Measurements from ENCODE around the gene TBC1D9B.

Gene TBC1D9B

DNA sequence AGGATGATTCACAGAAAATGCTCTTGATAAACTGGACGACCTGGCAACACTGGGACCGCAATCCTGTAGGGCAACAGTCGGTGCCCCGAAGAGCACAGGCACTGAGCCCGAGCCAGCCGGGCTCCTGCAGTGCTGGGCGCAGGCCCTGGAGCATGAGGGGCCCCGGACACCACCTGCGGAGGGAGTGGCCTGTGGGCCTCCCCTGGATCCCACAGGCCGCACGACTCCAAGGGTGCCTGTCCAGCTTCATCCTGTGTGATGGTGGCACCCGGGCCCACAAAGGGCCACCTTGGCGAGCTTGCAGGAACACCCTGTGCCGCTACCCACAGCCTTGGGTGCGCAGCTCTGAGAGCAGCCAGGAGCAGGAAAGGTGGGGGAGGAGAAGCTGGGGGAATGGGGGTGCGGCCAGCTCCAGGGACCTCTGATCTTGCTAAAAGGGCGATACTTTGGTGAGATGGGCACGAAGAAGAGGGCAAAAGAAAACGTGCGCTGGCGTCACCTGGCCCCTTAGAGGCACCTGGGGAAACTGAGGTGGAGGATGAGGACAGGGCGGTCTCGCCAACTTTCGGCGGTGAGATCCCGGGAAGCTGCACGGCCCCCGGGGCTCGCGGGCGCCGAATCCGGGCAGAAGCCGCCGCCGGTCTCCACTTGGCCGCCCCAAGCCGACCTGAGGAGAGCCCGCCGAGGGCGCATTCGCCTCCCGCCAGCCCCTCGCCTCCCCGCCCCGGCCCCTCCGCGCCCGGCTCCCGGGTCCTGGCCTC lies 722 bp downstream of the TBC1D9B start:
- no peak for DNase-seq

DNA sequence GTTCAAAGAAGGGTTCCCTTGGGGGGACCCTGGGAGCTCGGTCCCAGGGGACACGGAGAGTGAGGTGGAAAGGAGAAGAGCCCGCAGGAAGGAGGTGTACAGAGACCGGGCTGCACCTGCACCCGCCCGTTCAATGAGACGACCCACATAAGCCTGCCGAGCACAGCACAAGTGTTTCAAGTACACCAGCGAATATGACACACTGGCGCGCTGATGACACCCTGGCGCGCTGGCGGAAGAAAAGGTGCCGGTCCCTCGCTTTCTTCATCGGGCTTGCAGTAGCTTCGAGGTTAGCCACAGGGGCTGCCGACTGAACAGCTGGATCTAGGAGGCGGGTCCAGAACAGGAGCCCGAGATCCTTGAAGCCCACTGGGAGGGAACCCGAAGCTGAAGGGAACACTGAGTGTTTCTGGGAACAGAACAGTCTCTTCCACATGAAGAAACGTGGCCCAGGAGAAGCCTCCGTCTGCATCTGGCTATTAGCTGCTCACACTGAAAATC lies 1.4 kb downstream of the TBC1D9B start:
- no peak for DNase-seq

DNA sequence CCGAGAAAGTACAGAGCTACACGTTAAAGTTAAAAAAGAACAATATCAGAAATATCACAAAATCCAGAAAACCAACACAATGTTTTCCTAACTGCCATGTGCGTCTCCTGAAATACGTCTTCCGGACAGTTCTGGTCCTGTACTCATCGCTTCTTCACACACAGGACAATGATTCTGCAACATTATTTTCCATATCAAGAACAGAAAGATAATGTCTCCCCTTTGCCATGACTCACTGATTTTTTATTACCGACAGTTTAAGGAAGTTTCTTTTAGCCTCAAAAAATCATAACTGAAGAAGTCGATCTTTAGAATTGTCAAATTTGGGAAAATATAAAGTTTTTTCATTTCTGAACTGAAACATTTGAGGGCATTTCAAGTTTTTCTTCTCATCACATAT lies 2.5 kb downstream of the TBC1D9B start:
- DNase-seq: no peak

DNA sequence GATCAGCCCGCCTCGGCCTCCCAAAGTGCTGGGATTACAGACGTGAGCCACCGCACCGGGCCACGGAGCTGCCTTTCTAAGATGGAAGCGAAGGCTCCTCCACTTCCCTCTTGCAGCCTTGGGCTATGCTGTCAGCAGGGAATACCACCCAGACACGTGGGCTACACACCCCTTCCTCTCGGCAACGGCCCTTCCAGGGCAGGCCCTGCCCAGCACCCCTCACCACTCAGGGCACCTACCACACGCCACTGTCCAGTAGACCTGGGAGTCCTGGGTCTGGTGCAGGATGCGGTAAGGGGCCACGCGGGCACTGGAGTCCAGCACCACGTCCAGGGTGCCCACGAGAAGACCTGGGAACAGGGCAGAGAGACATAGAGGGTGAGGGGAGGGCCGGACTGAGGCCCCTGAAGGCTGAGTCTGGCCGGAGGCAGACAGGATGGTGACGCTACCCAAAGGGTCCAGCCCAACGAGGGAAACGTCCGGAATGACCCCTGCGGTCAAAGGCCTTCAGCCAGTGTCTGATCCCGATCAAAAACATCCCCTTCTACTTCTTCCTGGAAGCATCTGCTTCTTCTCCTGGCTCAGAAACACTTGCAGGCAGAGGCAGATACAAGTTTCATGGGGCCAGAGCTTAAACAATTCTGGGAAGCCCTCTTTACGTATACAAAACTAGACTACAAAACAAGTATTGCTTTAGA lies 3.1 kb downstream of the TBC1D9B start:
- DNase-seq: no peak

GRCh38 chr5:179902763-179903158 lies 4.9 kb downstream of the TBC1D9B start:
- DNase-seq: no peak

DNA sequence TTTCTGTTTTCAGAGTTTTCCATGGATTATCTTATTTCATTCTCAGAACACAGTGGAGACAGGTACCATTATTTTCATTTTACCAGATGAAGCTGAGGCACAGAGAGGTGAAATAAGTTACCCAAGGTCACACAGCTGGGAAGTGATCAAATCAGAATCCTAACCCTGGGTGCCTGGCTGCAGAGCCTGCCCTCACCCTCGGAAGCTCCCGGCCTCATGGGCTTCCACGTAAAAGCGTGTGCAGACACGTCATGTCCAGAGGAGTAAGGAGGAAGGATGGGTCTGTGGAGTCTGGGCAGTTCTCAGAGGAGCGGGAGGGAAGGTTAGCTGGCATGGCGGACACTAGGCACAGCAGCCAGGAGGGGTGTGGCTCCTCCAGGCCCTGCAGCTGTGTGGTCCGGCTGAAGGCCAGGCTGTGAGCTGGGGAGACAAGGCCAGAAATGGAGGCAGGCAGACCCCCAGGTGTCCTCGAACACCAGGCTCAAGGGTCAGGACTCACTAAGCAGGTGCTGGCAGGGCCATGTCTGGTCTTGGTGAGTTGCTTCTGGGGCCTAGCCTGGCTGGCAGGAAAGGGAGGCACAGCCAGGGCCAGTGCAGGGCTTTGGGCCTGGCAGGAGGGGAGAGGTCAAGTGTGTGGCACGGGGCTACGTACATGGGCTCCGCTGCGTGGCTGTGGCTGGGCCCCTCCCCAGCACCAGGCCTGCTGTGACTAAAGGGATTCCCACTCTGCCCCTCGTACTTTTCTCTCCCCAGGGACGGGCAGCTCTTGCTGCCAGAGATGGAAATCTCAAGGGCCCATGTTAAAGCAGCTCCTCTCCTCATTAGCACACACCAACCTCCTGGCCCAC lies 5.6 kb downstream of the TBC1D9B start:
- no peak for DNase-seq

GRCh38 chr5:179901462-179901861 lies 6.2 kb downstream of the TBC1D9B start:
- no peak for DNase-seq

GRCh38 chr5:179900711-179901110 lies 7.0 kb downstream of the TBC1D9B start:
- DNase-seq: no peak

DNA sequence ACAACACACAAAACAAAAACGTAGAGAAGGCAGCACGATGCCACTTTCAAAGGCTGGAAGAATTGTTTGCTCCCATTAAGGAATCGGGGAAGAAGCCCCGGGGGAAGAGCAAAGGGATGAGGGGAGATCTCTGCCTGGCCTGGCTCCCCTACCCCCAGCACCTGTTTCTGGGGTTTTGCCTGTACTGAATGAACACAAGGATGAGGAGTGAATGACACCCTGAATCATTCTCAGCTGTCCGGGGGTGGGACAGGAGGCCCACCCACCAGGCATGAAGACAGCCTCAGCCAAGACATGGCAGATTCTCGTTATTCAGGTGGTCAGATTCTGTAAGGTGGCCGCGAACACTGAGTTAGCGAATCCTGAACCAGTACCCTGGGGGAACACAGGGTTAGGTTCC lies 7.5 kb downstream of the TBC1D9B start:
- DNase-seq: no peak

GRCh38 chr5:179895861-179896260 lies 11.8 kb downstream of the TBC1D9B start:
- DNase-seq: no peak

DNA sequence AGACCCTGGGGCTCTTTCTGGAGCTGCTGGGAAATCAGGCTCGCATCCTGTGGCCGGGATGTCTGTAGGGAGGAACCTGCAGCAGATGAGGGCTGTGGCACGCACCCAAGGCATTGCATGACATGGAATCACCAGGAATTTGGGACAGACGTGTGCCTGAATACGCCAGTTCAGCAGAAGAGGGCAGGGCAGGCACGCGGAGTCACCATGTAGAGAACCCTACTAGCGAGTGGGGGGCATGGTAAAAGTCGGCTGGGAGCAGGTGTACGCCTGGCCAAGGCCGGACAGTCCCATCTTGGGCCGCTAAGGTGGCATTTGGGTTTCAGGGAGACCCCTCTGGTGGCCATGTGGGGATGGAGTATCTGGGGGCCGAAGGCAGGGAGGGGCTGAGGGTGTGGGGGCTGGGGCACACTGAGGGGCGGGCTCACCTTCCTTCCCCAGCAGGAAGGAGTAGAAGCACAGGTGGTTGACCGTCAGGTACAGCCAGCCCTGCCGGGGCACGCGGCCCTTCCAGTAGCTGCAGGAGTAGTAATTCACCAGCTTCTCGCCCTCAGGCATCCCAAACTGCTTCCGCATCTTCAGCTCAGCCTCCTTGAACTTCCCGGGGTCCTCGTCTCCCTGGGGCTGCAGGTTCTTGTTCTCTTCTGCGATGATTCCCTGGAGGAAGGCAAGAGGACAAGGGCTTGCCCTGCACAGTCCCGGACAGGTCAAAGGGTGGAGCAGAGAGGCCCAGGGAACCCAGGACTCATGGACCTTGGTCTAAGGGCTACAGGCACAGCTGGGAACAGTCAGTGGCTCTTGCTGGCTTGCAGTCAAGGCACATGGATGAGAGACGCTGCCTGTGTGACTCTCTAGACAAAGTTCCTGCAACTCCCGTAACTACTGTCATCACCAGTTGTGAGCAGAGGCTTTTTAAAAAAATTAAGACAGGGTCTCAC lies 13.5 kb downstream of the TBC1D9B start:
- no peak for DNase-seq

GRCh38 chr5:179893076-179893957 lies 14.4 kb downstream of the TBC1D9B start:
- DNase-seq: no peak

- no peak for DNase-seq
These were observed 15.4 kb downstream of the TBC1D9B start for GRCh38 chr5:179892255-179892654.

DNA sequence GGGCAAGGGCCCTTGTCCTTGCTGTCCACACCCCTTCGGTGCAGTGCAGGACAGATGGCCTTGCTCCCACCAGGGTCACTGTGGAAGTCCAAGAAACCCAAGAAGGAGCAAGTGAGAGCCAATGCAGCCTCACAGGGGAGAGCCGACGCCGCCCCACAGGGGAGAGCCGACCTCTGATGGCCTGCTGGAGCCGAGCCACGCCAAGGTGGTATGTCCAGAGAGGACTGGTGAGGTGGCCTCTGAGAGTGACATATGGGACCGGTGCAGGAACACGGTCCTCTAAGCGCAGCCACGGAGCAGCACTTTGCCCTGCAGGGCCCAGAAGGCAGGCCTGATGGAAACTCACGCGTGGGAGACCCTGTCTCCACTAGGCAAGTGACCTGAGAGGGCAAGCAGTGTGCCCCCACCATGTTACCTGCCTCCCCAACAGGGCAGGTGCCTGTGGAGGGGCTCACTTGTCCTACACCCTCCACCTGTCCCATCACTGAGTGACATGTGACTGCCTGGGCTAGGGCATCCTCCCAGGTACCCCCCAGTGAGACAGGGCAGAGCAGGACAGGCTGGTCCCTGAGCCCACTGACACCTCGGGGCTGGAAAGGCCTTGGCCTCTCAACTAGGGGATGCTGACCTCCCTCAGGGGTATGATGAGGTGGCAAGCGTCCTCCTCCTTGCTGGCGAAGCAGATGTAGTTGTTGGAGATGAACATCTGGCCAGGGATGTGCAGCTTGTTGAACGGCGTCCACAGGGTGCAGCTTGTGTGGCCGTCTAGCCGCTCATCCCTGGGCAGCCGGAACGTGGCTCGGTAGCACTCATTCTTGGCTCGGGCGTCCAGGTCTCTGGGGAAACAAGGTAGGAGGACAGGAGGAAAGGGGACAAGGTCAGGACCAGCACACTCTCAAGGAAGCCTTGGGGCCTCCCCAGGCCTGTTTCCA lies 16.7 kb downstream of the TBC1D9B start:
- DNase-seq: no peak

DNA sequence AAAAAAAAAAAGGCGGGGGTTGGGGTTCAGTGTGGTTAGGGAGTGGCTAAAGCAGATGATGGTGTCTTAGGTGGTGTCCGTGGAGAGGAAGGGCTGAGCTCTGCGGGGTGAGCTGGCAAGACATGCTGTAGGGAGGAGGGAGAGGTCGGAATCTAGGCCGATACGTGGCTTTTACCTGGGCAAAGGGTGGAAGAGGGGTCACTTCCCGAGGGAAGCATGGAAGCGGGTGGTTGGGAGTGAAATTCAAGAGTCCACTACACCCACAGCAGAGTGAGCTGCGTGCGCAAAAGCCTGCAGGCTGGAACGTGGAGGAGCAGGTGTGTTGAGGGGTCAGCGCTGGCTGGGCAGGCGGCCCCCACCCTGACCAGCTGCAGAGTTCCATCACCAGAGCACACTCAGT lies 17.8 kb downstream of the TBC1D9B start:
- DNase-seq: no peak

- DNase-seq: no peak
These were observed 19.9 kb downstream of the TBC1D9B start for GRCh38 chr5:179887802-179888201.

DNA sequence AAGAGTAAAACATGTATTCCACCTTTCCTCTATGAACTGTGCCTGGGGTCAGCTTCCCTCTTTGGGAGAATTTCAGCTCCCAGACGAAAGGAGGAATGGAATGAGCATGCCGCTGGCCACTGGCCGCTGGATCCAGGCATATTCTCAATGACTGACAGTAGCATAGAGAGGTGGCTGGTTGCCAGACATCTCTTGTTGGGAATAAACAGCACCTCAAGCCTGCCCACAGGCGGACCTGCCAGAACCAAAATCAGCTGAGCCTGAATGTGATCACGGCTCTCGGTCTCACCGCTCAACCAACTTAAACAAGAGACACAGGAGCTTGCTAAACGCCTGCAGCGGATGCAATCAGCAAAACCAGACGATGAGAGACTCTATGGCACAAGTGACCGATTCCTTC lies 20.6 kb downstream of the TBC1D9B start:
- DNase-seq: no peak

DNA sequence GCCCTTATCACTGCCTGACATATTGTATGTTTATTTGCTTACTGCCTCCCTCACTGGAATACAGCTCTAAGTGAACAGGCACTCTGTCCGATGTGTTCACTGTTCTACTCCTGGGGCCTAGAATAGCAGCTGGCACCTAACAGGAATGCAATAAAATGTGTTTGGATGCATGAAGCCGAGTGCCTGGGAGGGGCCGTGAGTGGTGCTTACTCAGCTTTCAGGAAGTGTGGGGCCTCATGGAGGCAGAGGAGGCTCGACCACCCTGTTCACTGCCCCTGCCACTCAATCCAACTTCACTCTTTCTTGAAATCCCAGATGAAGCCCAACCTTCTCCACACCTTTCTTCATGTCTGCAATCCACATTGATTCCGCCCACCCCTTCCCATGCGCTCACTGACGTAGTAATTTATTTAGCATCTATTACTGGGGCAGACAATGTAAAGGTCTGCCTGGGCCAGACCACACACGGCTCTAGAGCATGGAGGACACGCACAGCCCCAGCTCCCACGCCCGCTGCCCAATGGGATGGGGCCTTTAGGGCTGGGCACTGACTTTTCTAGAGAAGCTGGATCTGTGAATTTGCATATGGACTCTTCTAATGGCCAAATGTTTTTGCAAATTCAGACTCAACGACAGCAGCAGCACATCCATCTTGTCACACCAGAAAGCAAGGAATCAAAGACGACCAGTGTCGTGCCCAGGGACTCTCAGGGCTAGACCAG lies 21.3 kb downstream of the TBC1D9B start:
- no peak for DNase-seq

DNA sequence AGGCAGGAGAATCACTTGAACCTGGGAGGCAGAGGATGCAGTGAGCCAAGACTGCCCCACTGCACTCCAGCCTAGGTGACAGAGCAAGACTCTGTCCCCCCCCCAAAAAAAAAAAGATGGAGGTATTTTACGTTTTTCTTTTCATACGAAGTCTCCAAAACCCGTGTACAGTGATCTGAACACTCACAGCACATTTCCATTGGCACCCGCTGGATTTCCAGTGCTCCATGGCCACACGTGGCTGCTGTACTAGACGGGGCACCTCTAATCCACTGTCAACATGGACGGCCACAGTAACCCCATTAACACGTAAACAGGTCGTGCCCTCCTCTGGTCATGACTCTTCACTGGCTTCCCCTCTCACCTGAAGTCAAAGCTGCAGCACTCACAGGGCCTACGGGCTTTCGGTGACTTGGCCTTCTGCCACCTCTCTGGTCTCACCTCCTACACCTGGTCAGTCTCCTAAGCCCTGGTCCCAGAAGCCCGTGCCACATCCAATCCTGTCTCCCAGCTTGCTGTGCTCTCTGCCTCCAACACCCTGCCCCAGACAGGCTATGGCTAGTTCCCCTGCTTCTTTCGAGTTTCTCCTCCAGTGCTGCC lies 22.1 kb downstream of the TBC1D9B start:
- DNase-seq: no peak
